DND-41 (cell line): ENCODE results near the gene TRAIP.

Experiments used
- EZH2 ChIP-seq: IDR thresholded peaks from 3 replicates; pipeline ENCODE4 v1.6.1; 2012; ENCODE audit warnings: borderline replicate concordance, low read depth, mild to moderate bottlenecking, moderate library complexity, low read length, inconsistent platforms; ENCODE audit not compliant: severe bottlenecking
- TF ChIP-seq, protein P1 (sequence below): IDR thresholded peaks from 2 replicates; pipeline ENCODE4 v1.5.1; 2012; ENCODE audit warnings: borderline replicate concordance, low read length, moderate library complexity, mild to moderate bottlenecking; ENCODE audit not compliant: poor library complexity, severe bottlenecking; ENCODE audit errors: extremely low read depth

DNA sequence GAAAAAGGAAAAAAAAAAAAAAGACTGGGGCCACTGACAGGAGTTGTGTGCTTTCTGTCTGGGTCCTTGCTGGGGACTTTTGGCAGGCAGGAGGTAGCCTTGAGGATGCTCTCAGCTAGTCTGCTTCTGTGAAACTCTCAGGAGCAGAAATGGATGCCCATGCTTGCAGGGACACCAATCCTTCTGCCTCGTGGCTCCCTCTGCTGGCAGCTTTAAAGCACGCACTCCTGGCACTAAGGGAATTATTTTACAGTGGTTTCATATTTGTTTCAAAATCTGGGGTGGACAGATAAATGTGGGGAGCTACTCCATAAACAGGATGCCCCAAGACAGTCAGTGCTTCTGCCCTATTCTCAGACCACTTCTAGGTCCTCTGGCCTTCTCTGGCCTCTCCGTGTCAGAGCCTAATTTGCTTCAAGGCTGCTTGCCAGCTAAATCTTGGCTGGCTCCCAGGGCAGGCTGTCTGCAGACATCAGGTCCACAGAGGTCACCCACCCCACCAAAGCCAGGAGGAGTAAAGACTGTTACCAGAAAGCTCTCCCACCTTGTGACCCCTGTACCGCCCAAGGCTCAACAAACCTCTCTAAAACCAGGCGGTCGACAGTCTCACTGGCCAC, 17.1 kb downstream of the TRAIP start:
- TF ChIP-seq EZH2, result no peak
- TF ChIP-seq, protein P1, sequence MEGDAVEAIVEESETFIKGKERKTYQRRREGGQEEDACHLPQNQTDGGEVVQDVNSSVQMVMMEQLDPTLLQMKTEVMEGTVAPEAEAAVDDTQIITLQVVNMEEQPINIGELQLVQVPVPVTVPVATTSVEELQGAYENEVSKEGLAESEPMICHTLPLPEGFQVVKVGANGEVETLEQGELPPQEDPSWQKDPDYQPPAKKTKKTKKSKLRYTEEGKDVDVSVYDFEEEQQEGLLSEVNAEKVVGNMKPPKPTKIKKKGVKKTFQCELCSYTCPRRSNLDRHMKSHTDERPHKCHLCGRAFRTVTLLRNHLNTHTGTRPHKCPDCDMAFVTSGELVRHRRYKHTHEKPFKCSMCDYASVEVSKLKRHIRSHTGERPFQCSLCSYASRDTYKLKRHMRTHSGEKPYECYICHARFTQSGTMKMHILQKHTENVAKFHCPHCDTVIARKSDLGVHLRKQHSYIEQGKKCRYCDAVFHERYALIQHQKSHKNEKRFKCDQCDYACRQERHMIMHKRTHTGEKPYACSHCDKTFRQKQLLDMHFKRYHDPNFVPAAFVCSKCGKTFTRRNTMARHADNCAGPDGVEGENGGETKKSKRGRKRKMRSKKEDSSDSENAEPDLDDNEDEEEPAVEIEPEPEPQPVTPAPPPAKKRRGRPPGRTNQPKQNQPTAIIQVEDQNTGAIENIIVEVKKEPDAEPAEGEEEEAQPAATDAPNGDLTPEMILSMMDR, result peak; percentile 95
